Putamen (tissue), 1 donor: Measurements from ENCODE around the gene CCL15.
"Not testable (repeated sequence)": the region's sequence is repeated elsewhere in the genome, so short reads cannot be mapped to it uniquely, and the experiment has no call there.

Experiments
- DNase-seq: peaks from one replicate; pipeline ENCODE4 v3.0.0-alpha.2; 2016; ENCODE audit warnings: low spot score

CCL15 gene

GRCh38 chr17:36001110-36001771, at the start of gene CCL15:
Gene CCL15 (minus strand): TSS chr17:36001553. CDS start chr17:36001492, 61 bp downstream.
- DNase-seq: no peak

- DNase-seq: no peak
These were observed 48.3 kb upstream of the CCL15 start for GRCh38 chr17:36049643-36050042.

GRCh38 chr17:36048066-36048465, 46.7 kb upstream of the CCL15 start:
- DNase-seq: no peak

- DNase-seq: no peak
These were observed 34.9 kb upstream of the CCL15 start for GRCh38 chr17:36036235-36036634.

- no peak for DNase-seq
These were observed 32.8 kb upstream of the CCL15 start for GRCh38 chr17:36034127-36034526.

- DNase-seq: no peak
These were observed 29.6 kb upstream of the CCL15 start for GRCh38 chr17:36030956-36031355.

GRCh38 chr17:36027761-36028160, 26.4 kb upstream of the CCL15 start:
- DNase-seq: no peak

- DNase-seq: no peak
These were observed 22.9 kb upstream of the CCL15 start for GRCh38 chr17:36024106-36024869.

GRCh38 chr17:36019423-36019822, 18.1 kb upstream of the CCL15 start:
- no peak for DNase-seq

GRCh38 chr17:36017799-36018198, 16.4 kb upstream of the CCL15 start, which contains the start of gene CCL23:
Gene CCL23 (minus strand): TSS chr17:36017972. CDS start chr17:36017897, 75 bp downstream.
- no peak for DNase-seq

- no peak for DNase-seq
These were observed 15.2 kb upstream of the CCL15 start for GRCh38 chr17:36016555-36016954.

- DNase-seq: not testable (repeated sequence)
These were observed 14.5 kb upstream of the CCL15 start for GRCh38 chr17:36015895-36016294.

- no peak for DNase-seq
These were observed 13.6 kb upstream of the CCL15 start for GRCh38 chr17:36014946-36015345.

GRCh38 chr17:36011201-36011600, 9.8 kb upstream of the CCL15 start:
- no peak for DNase-seq

- no peak for DNase-seq
These were observed 7.8 kb upstream of the CCL15 start for GRCh38 chr17:36008998-36009665.

- no peak for DNase-seq
These were observed 3.3 kb upstream of the CCL15 start for GRCh38 chr17:36004594-36005108.

GRCh38 chr17:36002631-36003030, 1.3 kb upstream of the CCL15 start:
- DNase-seq: no peak

GRCh38 chr17:36001862-36002603, 680 bp upstream of the CCL15 start:
- no peak for DNase-seq

- DNase-seq: no peak
These were observed 632 bp downstream of the CCL15 start for GRCh38 chr17:36000732-36001109.

- peak; percentile 13 for DNase-seq
These were observed 2.6 kb downstream of the CCL15 start for GRCh38 chr17:35998756-35999155.

GRCh38 chr17:35998018-35998545, 3.3 kb downstream of the CCL15 start:
- peak; percentile 37 for DNase-seq

- not testable (repeated sequence) for DNase-seq
These were observed 6.0 kb downstream of the CCL15 start for GRCh38 chr17:35995346-35995745.
